KG1 (cell line): ENCODE data around the gene SPAG5.

Source experiments
- DNase-seq: peaks from one replicate; lab custom pipeline; 2025; lab: John Stamatoyannopoulos, UW

Gene SPAG5

GRCh38 chr17:28571361-28572122 lies 27.3 kb downstream of the SPAG5 start, which contains the start of gene PIGS:
TSS of gene PIGS (minus strand) at chr17:28571524. CDS start at chr17:28571496, 28 bp downstream.
- DNase-seq = peak; percentile 83

- DNase-seq = no peak
These were observed 28.0 kb downstream of the SPAG5 start for GRCh38 chr17:28570716-28571360.

GRCh38 chr17:28569446-28569845 lies 29.4 kb downstream of the SPAG5 start:
- no peak for DNase-seq

GRCh38 chr17:28567604-28568003 lies 31.2 kb downstream of the SPAG5 start:
- no peak for DNase-seq

- DNase-seq = no peak
These were observed 35.4 kb downstream of the SPAG5 start for GRCh38 chr17:28563475-28563874.

- DNase-seq = no peak
These were observed 43.8 kb downstream of the SPAG5 start for GRCh38 chr17:28555022-28555421.

- DNase-seq = no peak
These were observed 44.3 kb downstream of the SPAG5 start for GRCh38 chr17:28554565-28554964.

- no peak for DNase-seq
These were observed 45.8 kb downstream of the SPAG5 start for GRCh38 chr17:28553000-28553505.

- DNase-seq = peak; percentile 40
These were observed 46.4 kb downstream of the SPAG5 start, which contains the start of gene UNC119 for GRCh38 chr17:28552176-28552999. TSS of gene UNC119 (minus strand) at chr17:28552624. CDS start at chr17:28552557, 67 bp downstream.

GRCh38 chr17:28551421-28552175 lies 47.2 kb downstream of the SPAG5 start:
- no peak for DNase-seq

- DNase-seq = no peak
These were observed 48.0 kb downstream of the SPAG5 start for GRCh38 chr17:28550858-28551257.

- no peak for DNase-seq
These were observed 49.3 kb downstream of the SPAG5 start for GRCh38 chr17:28549236-28550132.

- no peak for DNase-seq
These were observed 50.3 kb downstream of the SPAG5 start for GRCh38 chr17:28548417-28549130.

GRCh38 chr17:28547623-28548416 lies 51.0 kb downstream of the SPAG5 start:
- peak; percentile 27 for DNase-seq

- no peak for DNase-seq
These were observed 51.7 kb downstream of the SPAG5 start for GRCh38 chr17:28547096-28547622.

GRCh38 chr17:28545787-28546415 lies 52.9 kb downstream of the SPAG5 start:
- no peak for DNase-seq

- no peak for DNase-seq
These were observed 53.7 kb downstream of the SPAG5 start for GRCh38 chr17:28545141-28545503.

GRCh38 chr17:28544402-28545140 lies 54.3 kb downstream of the SPAG5 start:
- DNase-seq = no peak
